GM19351 (cell line): ENCODE data around the gene HSPB3.
"Not testable (repeated sequence)": the region's sequence is repeated elsewhere in the genome, so short reads cannot be mapped to it uniquely, and the experiment has no call there.

Source experiments
- ATAC-seq: cut with Tn5 transposase; IDR thresholded peaks from one replicate; pipeline ENCODE4 v1.9.1; 2021; ENCODE audit warnings: mild to moderate bottlenecking, moderate library complexity; ENCODE audit not compliant: unreplicated experiment

HSPB3 gene

DNA sequence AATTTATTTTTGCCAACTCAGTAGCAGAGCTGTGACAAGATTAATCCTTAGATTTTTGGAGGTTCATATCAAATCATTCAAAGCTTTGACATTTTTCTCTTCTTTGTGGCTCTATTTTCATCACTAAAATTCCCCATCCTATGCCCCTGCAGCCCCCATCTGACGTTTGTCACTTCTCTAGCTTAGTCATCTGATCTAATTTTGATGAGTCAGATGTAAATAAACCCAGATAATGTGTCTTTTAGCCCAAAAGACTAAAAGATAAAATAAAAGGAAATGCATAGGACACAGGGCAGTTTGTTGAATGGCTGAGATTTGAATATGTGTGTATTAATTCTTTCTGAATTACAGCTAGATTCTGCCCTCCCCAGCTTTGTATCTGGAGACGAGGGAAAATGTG lies 897 bp upstream of the HSPB3 start:
- ATAC-seq, result no peak

GRCh38 chr5:54457094-54457862 lies 1.8 kb downstream of the HSPB3 start:
- no peak for ATAC-seq

DNA sequence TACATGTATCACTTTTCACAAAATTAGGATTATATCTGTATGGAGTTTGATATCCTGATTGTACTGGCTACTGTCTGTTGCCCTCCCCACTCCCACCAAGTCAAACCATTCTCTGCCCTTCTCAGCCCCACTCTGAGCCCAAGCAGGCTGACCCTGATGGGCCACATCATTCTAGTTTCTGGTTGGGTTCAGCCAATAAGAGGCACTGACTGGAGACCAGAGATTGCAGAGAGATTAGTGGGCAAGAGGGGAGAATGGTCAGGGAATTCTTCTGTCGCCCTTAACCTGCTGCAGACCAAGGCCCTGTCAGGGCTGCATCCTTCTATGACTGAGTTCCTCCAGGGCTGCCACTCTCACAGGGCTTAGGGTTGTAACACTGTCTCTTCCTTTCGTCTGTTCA lies 2.7 kb downstream of the HSPB3 start:
- ATAC-seq, result no peak

DNA sequence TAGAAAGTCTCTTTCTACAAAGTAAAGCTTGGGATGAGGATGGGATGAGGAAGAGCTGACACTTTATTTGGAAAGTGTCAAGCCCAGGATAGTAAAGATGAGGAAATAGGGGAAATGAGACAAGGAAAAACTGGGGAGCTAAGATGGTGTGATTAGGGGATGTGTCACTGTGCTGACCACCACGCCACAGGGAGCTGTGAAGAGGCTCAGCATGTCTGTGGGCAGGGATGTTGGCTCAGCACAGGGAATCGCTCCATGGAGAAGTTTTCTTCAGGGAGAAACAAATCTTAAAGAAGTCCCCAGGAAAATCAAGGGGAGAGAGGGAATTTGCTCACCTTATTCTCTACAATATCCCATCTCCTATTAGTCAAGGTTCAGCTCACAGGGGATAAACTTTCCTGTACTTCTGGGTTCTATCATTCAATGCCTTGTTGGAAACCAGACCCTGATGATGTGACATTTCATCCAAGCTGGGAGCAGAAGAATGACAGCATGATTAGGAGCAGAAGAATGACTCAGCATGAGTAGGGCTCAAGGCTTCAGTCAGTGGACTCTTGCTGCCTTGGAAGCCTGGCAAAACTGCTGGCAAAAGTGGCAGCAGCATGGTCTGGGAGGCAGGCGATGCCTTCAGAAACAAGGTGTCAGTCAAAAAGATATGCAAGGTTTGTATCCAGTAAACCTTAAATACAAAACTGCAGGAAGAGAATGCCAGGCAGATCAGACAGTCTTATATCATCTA lies 4.9 kb downstream of the HSPB3 start:
- no peak for ATAC-seq

GRCh38 chr5:54462281-54462680 lies 6.8 kb downstream of the HSPB3 start:
- no peak for ATAC-seq

- no peak for ATAC-seq
Observed at GRCh38 chr5:54463713-54464112, 8.2 kb downstream of the HSPB3 start.

DNA sequence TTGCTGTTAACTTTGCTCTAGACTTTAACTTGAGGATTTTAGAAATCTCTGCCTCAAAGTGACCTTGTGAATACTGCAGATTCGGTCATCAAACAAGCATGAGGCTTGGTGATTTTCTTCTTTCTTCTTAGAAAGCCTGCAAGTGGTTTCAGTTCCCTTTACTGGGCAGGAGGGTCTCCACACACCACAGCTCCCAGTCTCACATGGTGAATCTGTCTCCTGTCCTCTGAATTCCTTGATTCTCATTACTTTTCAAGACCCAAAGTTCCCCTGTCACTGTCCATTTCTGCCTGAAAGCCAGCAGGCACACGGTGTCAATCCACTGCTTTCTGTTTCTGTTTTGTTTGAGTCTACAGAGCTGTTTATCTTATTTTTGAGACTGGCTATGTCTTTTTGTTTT lies 14.1 kb downstream of the HSPB3 start:
- ATAC-seq, result peak; percentile 97

GRCh38 chr5:54470128-54470527 lies 14.6 kb downstream of the HSPB3 start:
- ATAC-seq, result no peak

DNA sequence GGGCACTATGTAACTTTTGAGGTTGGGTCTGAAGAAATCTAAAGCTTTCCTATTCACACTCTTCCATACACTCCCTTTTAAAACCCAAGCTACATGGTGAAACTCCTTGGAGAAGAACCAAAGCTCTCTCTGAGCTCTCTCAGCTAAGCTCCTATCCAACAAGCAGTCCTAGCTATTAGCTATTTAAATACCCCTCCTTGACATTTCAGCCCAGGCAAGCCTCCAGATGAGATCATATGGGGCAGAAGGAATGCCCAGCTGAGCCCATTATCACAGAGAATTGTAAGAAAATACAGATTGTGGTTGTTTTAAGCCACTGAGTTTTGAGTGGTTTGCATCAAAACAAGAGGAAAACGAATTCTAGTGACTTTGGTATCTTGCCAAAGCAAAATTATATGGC lies 15.2 kb downstream of the HSPB3 start:
- ATAC-seq, result no peak

- ATAC-seq, result no peak
Observed at GRCh38 chr5:54471398-54471797, 15.9 kb downstream of the HSPB3 start.

DNA sequence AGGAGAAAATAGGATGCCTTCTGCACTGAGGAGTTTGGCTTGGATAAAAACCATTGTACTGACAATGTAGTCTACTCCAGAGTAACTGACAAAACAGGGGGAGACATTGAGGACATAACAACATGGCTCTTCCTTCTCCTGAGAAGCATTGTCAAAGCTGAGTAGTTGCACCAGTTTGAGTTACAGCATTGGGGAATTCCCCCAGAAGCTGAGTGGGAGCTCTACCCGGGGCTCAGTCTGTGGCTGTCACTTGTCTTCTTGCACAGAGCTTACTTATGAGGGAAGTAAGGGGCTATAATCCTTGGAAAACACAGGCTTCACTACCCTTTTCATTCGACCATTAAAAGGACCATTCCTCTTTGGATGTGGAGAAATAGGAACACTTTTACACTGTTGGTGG lies 21.2 kb downstream of the HSPB3 start:
- ATAC-seq, result peak; percentile 50

DNA sequence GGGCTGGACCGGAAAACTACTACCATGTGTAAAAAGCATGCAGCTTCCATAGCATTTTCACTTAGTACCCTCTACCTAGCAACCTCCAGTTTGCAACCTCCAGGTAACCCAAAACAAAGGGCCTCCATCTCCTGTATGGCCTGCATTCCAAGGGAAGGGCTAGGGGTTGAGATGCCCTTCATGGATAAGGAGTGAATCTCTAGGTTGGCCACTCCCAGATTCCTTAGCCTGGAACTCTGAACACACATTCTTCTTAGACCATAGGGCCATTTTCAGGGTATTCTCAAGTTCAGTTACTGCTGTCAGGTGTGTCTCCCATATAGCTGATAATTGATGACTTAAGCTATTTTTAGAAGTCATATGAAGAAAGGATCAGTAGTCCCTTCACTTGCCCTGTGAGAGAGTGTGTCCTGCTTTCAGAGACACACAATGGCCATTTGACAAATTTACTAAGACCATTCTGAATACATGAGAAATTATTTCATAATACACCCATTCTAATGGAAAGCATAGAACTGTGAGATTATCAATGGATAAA lies 22.5 kb downstream of the HSPB3 start:
- no peak for ATAC-seq

GRCh38 chr5:54480296-54480695 lies 24.8 kb downstream of the HSPB3 start:
- no peak for ATAC-seq

- no peak for ATAC-seq
Observed at GRCh38 chr5:54484219-54484894, 28.9 kb downstream of the HSPB3 start.

DNA sequence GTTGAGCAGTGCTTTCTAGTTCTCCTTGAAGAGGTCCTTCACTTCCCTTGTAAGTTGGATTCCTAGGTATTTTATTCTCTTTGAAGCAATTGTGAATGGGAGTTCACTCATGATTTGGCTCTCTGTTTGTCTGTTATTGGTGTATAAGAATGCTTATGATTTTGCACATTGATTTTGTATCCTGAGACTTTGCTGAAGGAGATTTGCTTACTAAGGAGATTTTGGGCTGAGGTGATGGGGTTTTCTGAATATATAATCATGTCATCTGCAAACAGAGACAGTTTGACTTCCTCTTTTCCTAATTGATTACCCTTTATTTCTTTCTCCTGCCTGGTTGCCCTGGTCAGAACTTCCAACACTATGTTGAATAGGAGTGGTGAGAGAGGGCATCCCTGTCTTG lies 30.2 kb downstream of the HSPB3 start:
- not testable (repeated sequence) for ATAC-seq

GRCh38 chr5:54489648-54489979 lies 34.1 kb downstream of the HSPB3 start:
- not testable (repeated sequence) for ATAC-seq

- ATAC-seq, result no peak
Observed at GRCh38 chr5:54491326-54491725, 35.8 kb downstream of the HSPB3 start.

DNA sequence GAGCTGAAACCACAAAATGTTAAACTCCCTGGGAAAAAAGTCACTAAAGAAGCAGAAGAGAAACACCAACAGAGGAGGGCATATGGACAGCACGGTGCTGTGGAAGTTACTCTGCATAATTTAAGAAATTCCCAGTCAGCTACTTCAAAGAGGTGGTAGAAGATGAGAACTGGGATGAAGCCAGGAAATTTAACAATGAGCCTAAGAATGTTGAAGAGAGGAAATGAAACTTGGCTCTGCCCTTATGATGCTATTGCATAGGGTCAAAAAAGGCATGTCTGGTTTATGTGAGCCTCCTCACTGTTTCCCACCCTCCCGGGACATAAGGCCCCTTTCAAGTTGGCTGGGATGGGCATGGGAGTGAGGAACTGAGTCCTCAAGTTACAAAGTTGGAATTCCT lies 36.7 kb downstream of the HSPB3 start:
- ATAC-seq, result no peak

DNA sequence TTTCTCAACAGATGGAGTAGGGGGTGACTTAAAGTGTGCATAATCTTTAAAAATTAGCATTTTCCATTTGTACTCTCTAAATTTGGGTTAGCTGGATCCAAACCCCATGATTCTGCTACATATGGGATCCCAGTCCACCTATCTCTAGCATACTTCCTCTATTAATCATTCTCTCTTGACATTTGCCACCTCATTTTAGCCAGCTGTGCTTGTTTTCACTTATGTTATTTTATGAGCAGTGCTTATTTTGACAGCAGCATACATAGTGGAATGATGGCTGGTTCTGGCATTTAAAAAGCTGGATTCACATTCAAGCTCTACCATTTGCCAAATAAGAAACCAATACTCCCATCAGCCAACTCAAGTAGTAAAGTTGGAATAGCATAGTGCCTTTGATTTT lies 39.5 kb downstream of the HSPB3 start:
- ATAC-seq, result no peak
